NCI-H1417 treated with DMSO at 0.1 percent for 48 hours (cell line): Measurements from ENCODE around the gene ZEB1.
"Not testable (repeated sequence)": the region's sequence is repeated elsewhere in the genome, so short reads cannot be mapped to it uniquely, and the experiment has no call there.

ENCODE experiments used
- DNase-seq: peaks from one replicate; lab custom pipeline; 2025; lab: John Stamatoyannopoulos, UW

The ZEB1 gene

GRCh38 chr10:31507427-31507826 is 188.4 kb downstream of the ZEB1 start:
- DNase-seq, result no peak

DNA sequence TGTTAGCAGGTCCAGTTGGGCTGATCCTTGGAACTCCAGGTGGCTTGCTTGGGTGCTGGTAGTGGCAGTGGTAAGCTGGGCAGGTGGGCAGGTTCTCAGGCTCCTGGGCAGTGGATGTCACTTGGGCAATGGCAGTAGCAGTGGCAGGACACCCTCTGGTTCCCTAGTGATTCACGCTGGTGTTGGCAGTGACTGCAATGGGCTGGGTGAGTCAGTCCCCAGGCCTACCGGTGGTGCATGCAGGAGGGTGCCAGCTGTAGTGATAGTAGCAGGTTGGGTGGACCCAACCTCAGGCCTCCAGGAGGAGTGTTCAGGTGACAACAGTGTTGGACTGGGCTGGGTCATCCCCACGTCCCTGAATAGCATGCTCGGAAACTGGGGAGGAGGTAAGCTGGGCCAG is 189.2 kb downstream of the ZEB1 start:
- no peak for DNase-seq

- DNase-seq, result no peak
Observed at GRCh38 chr10:31508882-31509281, 189.9 kb downstream of the ZEB1 start.

- DNase-seq, result no peak
Observed at GRCh38 chr10:31509989-31510388, 191.0 kb downstream of the ZEB1 start.

DNA sequence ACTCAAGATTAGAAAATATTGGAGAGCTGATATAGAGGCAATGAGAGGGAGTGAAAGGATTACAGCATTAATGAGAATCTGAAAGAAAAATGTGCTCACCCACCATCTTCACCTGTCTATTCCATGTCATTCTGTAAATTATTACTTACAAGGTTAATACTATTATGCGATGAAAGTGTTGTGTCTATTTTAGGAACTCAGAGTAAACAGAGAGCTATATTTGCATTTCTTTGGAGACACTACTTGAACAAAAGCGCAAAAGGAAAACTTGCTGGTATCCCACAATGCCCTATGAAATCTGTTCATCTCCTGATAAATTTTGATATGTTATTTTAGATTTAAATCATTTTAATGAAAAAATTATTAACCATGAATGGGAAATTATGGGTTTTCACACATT is 196.1 kb downstream of the ZEB1 start:
- no peak for DNase-seq

- DNase-seq, result no peak
Observed at GRCh38 chr10:31515819-31516402, 196.9 kb downstream of the ZEB1 start.

DNA sequence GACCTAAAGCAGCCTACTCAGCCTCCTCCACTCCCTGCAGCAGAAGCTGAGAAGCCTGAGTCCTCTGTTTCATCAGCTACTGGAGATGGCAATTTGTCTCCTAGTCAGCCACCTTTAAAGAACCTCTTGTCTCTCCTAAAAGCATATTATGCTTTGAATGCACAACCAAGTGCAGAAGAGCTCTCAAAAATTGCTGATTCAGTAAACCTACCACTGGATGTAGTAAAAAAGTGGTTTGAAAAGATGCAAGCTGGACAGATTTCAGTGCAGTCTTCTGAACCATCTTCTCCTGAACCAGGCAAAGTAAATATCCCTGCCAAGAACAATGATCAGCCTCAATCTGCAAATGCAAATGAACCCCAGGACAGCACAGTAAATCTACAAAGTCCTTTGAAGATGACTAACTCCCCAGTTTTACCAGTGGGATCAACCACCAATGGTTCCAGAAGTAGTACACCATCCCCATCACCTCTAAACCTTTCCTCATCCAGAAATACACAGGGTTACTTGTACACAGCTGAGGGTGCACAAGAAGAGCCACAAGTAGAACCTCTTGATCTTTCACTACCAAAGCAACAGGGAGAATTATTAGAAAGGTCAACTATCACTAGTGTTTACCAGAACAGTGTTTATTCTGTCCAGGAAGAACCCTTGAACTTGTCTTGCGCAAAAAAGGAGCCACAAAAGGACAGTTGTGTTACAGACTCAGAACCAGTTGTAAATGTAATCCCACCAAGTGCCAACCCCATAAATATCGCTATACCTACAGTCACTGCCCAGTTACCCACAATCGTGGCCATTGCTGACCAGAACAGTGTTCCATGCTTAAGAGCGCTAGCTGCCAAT is 202.2 kb downstream of the ZEB1 start:
- DNase-seq, result no peak

- DNase-seq, result no peak
Observed at GRCh38 chr10:31522820-31523219, 203.8 kb downstream of the ZEB1 start.

GRCh38 chr10:31524460-31524859 is 205.4 kb downstream of the ZEB1 start:
- no peak for DNase-seq

- no peak for DNase-seq
Observed at GRCh38 chr10:31526178-31526577, 207.2 kb downstream of the ZEB1 start.

GRCh38 chr10:31526681-31527080 is 207.7 kb downstream of the ZEB1 start:
- DNase-seq, result no peak

GRCh38 chr10:31528831-31529230 is 209.8 kb downstream of the ZEB1 start:
- DNase-seq, result no peak

- no peak for DNase-seq
Observed at GRCh38 chr10:31536302-31536701, 217.3 kb downstream of the ZEB1 start.

- no peak for DNase-seq
Observed at GRCh38 chr10:31549896-31550295, 230.9 kb downstream of the ZEB1 start.

DNA sequence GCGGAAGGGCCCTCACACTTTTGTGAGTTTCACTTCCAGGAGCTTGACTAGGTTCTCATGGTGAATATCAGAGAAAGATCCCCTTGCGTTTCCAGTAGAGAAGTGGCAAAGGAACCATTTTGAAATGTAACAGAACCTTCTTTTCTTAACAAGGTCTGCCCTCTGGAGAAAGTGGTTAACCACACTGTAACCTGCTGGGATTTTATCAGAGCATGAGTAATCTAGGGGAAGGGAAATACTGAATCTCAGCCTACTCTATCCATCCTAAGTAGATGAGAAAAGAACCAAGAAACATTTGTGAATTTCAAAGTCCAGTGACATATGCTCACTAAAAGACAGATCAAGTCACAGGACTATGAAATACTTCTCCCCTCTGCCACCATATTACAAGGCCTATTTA is 235.5 kb downstream of the ZEB1 start:
- no peak for DNase-seq

DNA sequence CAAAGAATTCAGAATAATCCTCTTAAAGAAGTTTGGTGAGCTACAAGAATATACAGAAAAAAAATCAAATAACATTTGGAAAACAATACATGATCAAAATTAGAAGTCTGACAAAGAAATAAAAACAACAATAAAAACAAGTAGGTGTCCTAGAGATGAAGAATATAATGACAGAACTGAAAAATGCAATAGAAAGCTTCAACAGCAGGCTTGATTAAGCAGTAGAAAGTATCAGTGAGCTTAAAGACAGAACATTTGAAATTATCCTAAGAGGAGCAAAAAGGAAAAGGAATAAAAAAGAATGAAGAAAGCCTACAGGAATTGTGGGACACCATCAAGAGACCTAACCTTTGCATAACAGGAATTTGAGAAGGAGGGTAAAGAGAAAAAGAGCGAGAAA is 238.8 kb downstream of the ZEB1 start:
- DNase-seq, result no peak

DNA sequence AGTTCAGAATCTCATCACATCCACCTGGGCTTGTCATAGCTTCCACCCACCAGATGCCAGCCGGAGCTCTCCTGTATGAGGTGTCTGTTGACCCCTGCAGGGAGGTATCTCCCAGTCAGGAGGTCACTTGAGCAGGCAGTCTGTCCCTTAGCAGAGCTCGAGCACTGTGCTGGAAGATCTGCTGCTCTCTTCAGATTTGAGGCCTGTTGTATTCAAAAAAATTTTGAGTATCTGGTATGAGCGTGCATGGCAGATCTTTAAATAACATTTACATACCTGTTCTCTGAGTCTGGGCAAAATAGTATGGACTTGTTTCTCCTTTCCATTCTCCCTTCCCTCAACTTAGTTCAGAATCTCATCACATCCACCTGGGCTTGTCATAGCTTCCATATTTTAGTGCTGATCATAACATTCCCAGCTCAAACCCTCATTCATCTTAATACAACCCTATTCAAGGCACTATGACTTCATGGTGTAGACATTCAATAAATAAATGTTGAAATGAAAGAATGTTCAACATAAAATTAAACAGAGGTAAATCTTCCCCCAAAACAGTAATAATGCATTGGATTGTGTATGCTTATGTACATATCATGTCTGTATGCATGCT is 249.3 kb downstream of the ZEB1 start:
- DNase-seq, result not testable (repeated sequence)

DNA sequence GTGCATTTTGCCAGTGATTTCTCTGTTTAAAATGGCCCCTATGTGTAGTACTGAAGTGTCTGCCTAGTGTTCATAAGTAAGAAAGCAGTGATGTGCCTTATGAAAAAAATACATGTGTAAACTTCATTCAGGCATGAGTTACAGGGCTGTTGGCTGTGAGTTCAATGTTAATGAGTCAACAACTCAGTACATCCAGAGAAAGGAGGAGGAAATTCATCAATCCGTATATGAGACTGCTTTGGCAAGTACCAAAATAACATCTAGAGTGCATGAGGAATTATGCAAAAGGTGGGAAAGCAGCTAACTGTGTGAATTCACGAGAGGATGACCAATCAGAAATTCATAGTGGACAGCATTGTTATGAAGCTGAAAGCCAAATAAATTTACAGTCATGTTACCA is 255.6 kb downstream of the ZEB1 start:
- no peak for DNase-seq

- no peak for DNase-seq
Observed at GRCh38 chr10:31578181-31578852, 259.3 kb downstream of the ZEB1 start.

DNA sequence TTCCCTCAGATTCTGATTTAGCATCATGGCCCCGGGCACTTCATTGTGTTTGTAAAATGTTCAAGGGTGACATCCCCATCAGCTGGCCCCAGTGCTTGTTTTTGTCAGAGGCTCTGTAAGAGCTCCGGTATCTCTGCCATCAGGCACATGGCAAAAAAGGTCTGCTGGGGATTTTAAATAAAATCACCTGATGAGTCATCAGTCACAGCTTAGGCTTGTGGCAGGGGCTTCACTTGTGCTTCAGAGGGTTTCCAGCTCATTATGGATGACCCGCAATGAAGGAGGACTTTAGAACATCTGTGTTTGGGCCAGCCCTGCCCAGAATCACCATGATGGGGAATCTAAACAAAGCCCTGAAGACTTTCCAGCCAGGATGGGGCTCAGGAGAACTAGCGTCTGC is 259.9 kb downstream of the ZEB1 start:
- DNase-seq, result no peak
